GM12891 (cell line): ENCODE measurements around the gene COMP.

Source experiments
- POLR2A ChIP-seq: IDR thresholded peaks from 2 replicates; pipeline ENCODE4 v1.6.1; 2011; ENCODE audit warnings: low read depth, low read length, control low read depth
- POLR2AphosphoS5 ChIP-seq: IDR thresholded peaks from 2 replicates; pipeline ENCODE4 v1.6.1; 2011; ENCODE audit warnings: low read depth, low read length, control low read depth
- SPI1 ChIP-seq: IDR thresholded peaks from 2 replicates; pipeline ENCODE4 v1.6.1; 2011; ENCODE audit warnings: low read depth, low read length, control low read depth
- TAF1 ChIP-seq: IDR thresholded peaks from 2 replicates; pipeline ENCODE4 v1.6.1; 2011; ENCODE audit warnings: low read depth, low read length, control low read depth

DNA sequence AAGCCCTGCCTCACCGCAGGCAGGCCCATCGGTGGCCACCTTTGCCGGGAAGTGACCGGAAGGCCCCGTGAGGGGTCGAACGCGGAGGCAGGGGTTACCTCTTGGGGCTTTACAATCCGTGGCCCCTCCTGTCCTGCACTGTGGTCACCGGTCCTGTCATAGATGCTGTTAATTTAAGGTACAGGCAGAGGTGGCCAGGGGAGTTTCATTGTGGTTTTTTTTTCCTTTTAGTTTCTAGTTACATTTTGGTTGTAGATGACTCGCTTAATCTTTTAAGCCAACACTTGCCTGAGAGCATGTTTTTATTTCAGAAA lies 13.1 kb downstream of the COMP start:
- TF ChIP-seq SPI1 (no peak), POLR2AphosphoS5 (no peak), POLR2A (no peak), TAF1 (no peak)
